Activated naive CD4-positive, alpha-beta T cell (primary cell): ENCODE data around the gene HEG1.
"Not testable (repeated sequence)": the region's sequence is repeated elsewhere in the genome, so short reads cannot be mapped to it uniquely, and the experiment has no call there.

Experiments
- DNase-seq, 4 experiments: peaks; one replicate each; lab custom pipeline; 2025; lab: John Stamatoyannopoulos, UW

Gene HEG1

GRCh38 chr3:125055913-125056745 is at the start of gene HEG1:
Gene HEG1 (minus strand): TSS chr3:125055997. CDS start chr3:125055890, 107 bp downstream.
- peak; percentile 13 to 73 (median 49) for DNase-seq

- no peak for DNase-seq
These were observed 49.3 kb upstream of the HEG1 start for GRCh38 chr3:125105116-125105515.

- DNase-seq = no peak
These were observed 48.8 kb upstream of the HEG1 start for GRCh38 chr3:125104639-125105038.

GRCh38 chr3:125103406-125103805 is 47.6 kb upstream of the HEG1 start:
- DNase-seq = no peak

- DNase-seq = no peak
These were observed 46.7 kb upstream of the HEG1 start for GRCh38 chr3:125102470-125102869.

- no peak for DNase-seq
These were observed 43.0 kb upstream of the HEG1 start for GRCh38 chr3:125098611-125099291.

GRCh38 chr3:125090649-125091048 is 34.9 kb upstream of the HEG1 start:
- no peak for DNase-seq

- DNase-seq = no peak
These were observed 32.1 kb upstream of the HEG1 start for GRCh38 chr3:125087768-125088391.

GRCh38 chr3:125085166-125085565 is 29.4 kb upstream of the HEG1 start:
- no peak for DNase-seq

GRCh38 chr3:125083776-125084175 is 28.0 kb upstream of the HEG1 start:
- no peak for DNase-seq

- DNase-seq = not testable (repeated sequence)
These were observed 26.5 kb upstream of the HEG1 start for GRCh38 chr3:125082339-125082738.

GRCh38 chr3:125080077-125080476 is 24.3 kb upstream of the HEG1 start:
- no peak for DNase-seq

GRCh38 chr3:125079675-125080045 is 23.9 kb upstream of the HEG1 start:
- DNase-seq = no peak

GRCh38 chr3:125078951-125079674 is 23.3 kb upstream of the HEG1 start:
- no peak for DNase-seq

- no peak for DNase-seq
These were observed 22.1 kb upstream of the HEG1 start for GRCh38 chr3:125077864-125078263.

GRCh38 chr3:125076464-125076863 is 20.7 kb upstream of the HEG1 start:
- DNase-seq = no peak

- DNase-seq = no peak
These were observed 19.9 kb upstream of the HEG1 start for GRCh38 chr3:125075738-125076137.

GRCh38 chr3:125073390-125073905 is 17.7 kb upstream of the HEG1 start:
- DNase-seq = no peak

GRCh38 chr3:125072749-125073389 is 17.1 kb upstream of the HEG1 start:
- no peak for DNase-seq

- no peak for DNase-seq
These were observed 16.5 kb upstream of the HEG1 start for GRCh38 chr3:125072301-125072700.

- no peak for DNase-seq
These were observed 14.4 kb upstream of the HEG1 start for GRCh38 chr3:125069968-125070745.
